Neural progenitor cell (in vitro differentiated cells): ENCODE data around the gene ATRN. TPM values are rescaled to one million over a fixed set of nuclear protein-coding genes. Genes with fewer than 3 reads are reported as not detected.

Experiments used
- DNase-seq: peaks from one replicate; pipeline ENCODE4 v3.0.0-alpha.2; 2016; ENCODE audit warnings: low spot score
- H2AFZ ChIP-seq: fragments of 200-600 bp; sonication (generic); replicated peaks from 2 replicates; pipeline ENCODE4 v1.6.1; 2016; ENCODE audit warnings: antibody characterized with exemption
- H3F3A ChIP-seq: fragments of 200-600 bp; sonication (generic); 2 replicates; pipeline ENCODE4 v1.6.1; 2016; ENCODE audit warnings: antibody characterized with exemption, low read depth
- H3K27ac ChIP-seq: fragments of 200-600 bp; sonication (generic); 2 replicates; pipeline ENCODE4 v1.5.1; 2016; ENCODE audit warnings: mild to moderate bottlenecking
- H3K27me3 ChIP-seq: fragments of 200-600 bp; sonication (generic); 2 replicates; pipeline ENCODE4 v1.6.1; 2016; ENCODE audit warnings: mild to moderate bottlenecking, moderate library complexity
- H3K36me3 ChIP-seq: fragments of 200-600 bp; sonication (generic); 2 replicates; pipeline ENCODE4 v1.5.1; 2016
- H3K4me1 ChIP-seq: fragments of 200-600 bp; sonication (generic); 2 replicates; pipeline ENCODE4 v1.6.1; 2016; ENCODE audit warnings: mixed run types
- H3K4me2 ChIP-seq: fragments of 200-600 bp; sonication (generic); 2 replicates; pipeline ENCODE4 v1.6.1; 2016
- H3K4me3 ChIP-seq: fragments of 200-600 bp; sonication (generic); 2 replicates; pipeline ENCODE4 v1.5.1; 2016
- H3K79me2 ChIP-seq: fragments of 200-600 bp; sonication (generic); 2 replicates; pipeline ENCODE4 v1.6.1; 2016; ENCODE audit warnings: low read depth
- H3K9ac ChIP-seq: fragments of 200-600 bp; sonication (generic); 2 replicates; pipeline ENCODE4 v1.6.1; 2016
- H3K9me3 ChIP-seq: fragments of 200-600 bp; sonication (generic); 2 replicates; pipeline ENCODE4 v1.5.1; 2016; ENCODE audit warnings: low read depth
- H4K20me1 ChIP-seq: fragments of 200-600 bp; sonication (generic); 2 replicates; pipeline ENCODE4 v1.6.1; 2016; ENCODE audit warnings: low read depth
- H3K27ac Mint-ChIP-seq: 3 replicates; pipeline ENCODE4 v1.8.0; 2021; ENCODE audit warnings: mixed read lengths
- H3K27me3 Mint-ChIP-seq: 2 replicates; pipeline ENCODE4 v1.8.0; 2022; ENCODE audit warnings: low read depth, mild to moderate bottlenecking, inconsistent platforms, moderate library complexity, mixed read lengths; ENCODE audit not compliant: insufficient read depth
- H3K36me3 Mint-ChIP-seq: 3 replicates; pipeline ENCODE4 v1.8.0; 2021; ENCODE audit warnings: mixed read lengths
- H3K4me1 Mint-ChIP-seq: 3 replicates; pipeline ENCODE4 v1.8.0; 2021; ENCODE audit warnings: mixed read lengths
- H3K4me3 Mint-ChIP-seq: 3 replicates; pipeline ENCODE4 v1.8.0; 2021; ENCODE audit warnings: mild to moderate bottlenecking, moderate library complexity, mixed read lengths
- H3K9me3 Mint-ChIP-seq: 3 replicates; pipeline ENCODE4 v1.8.0; 2020; ENCODE audit warnings: mixed read lengths
- CTCF ChIP-seq: fragments of 200-600 bp; sonication (generic); IDR thresholded peaks from 2 replicates; pipeline ENCODE4 v1.5.1; 2017; ENCODE audit warnings: antibody characterized with exemption, mild to moderate bottlenecking
- EZH2 ChIP-seq: fragments of 200-600 bp; sonication (generic); IDR thresholded peaks from 2 replicates; pipeline ENCODE4 v1.6.1; 2017; ENCODE audit warnings: antibody characterized with exemption, mild to moderate bottlenecking, moderate library complexity
- EZH2phosphoT487 ChIP-seq: fragments of 200-600 bp; sonication (generic); IDR thresholded peaks from 2 replicates; pipeline ENCODE4 v1.6.1; 2017; ENCODE audit warnings: antibody characterized with exemption
- total RNA-seq: library from RNA; depleted of rRNA; stranded (reverse); fragments of >200 nt; gene quantifications from 2 replicates; pipeline ENCODE4 v1.2.3, GENCODE V29; 2015; ENCODE audit warnings: low replicate concordance

ATRN gene
- total RNA-seq, 1 donor from 2014 or later: 36.8 TPM

DNA sequence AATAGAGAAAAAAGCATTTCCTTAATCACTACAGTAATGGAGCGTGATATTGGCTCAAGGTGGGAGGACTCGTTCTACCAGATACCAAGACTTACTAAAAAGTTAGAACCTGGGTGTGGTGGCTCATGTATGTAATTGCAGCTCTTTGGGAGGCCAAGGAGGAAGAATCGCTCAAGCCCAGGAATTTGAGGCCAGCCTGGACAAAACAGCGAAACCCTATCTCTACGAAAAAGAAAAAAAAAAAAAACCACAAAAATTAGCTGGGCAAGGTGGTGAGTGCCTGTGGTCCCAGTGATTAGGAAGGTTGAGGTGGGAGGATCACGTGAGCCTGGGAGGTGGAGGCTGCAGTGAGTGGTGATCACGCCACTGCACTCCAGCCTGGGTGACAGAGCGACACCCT lies 24.0 kb upstream of the ATRN start:
- Mint-ChIP-seq H3K27ac (no peak overlapping the region), H3K4me1 (peaks cover under 1% of the 10 kb centered on the region), H3K4me3 (no peak overlapping the region), H3K27me3 (peaks cover 9% of the 10 kb centered on the region), H3K9me3 (peaks cover 4% of the 10 kb centered on the region), H3K36me3 (no peaks in the 10 kb centered on the region)
- H3K4me1 ChIP-seq: peaks cover 17% of the 10 kb centered on the region
- no peak for DNase-seq
- H3K27ac ChIP-seq: no peak overlapping the region
- H4K20me1 ChIP-seq: no peaks in the 10 kb centered on the region
- no peaks in the 10 kb centered on the region for H3K79me2 ChIP-seq
- H3K4me2 ChIP-seq: no peak overlapping the region
- H3K36me3 ChIP-seq: no peaks in the 10 kb centered on the region
- no peak for TF ChIP-seq EZH2phosphoT487
- no peaks in the 10 kb centered on the region for H3K27me3 ChIP-seq
- no peak overlapping the region for H3K4me3 ChIP-seq
- H3F3A ChIP-seq: peaks cover 26% of the 10 kb centered on the region
- H3K9me3 ChIP-seq: no peaks in the 10 kb centered on the region
- no peak overlapping the region for H2AFZ ChIP-seq
- H3K9ac ChIP-seq: no peak overlapping the region

DNA sequence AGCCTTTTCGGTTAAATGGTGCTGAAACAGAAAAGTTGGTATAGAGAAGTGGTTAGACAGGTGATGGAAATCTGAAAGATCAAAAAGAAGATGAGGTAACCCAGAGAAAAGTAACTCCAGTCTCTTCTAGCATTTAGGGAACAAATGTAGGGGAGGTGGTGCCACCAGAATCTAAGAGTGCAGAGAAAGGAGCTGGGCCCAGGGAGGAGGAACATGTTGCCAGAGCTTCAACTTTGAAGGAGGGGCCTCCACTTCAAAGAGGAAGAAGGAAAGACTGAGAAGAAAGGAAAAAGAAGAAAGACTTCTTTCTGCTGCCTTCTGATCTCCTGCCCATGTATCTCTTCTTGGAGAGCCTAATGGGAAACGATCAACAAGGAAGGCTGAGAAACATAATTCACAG lies 23.5 kb upstream of the ATRN start:
- Histone ChIP-seq H3K4me2 (peak overlapping the region; percentile 1), H3K9ac (no peak overlapping the region), H2AFZ (peak overlapping the region; percentile 32), H3K36me3 (no peaks in the 10 kb centered on the region), H3K27me3 (no peaks in the 10 kb centered on the region), H3K9me3 (no peaks in the 10 kb centered on the region), H3K4me1 (peaks cover 22% of the 10 kb centered on the region), H3F3A (peaks cover 31% of the 10 kb centered on the region), H3K27ac (no peak overlapping the region), H3K79me2 (no peaks in the 10 kb centered on the region), H4K20me1 (no peaks in the 10 kb centered on the region), H3K4me3 (no peak overlapping the region)
- no peak for DNase-seq
- H3K27me3 Mint-ChIP-seq: peaks cover 15% of the 10 kb centered on the region
- H3K9me3 Mint-ChIP-seq: peaks cover 2% of the 10 kb centered on the region
- H3K4me3 Mint-ChIP-seq: no peak overlapping the region
- TF ChIP-seq EZH2 (no peak), EZH2phosphoT487 (no peak), CTCF (no peak)
- peaks cover 6% of the 10 kb centered on the region for H3K4me1 Mint-ChIP-seq
- H3K27ac Mint-ChIP-seq: no peak overlapping the region
- no peaks in the 10 kb centered on the region for H3K36me3 Mint-ChIP-seq

DNA sequence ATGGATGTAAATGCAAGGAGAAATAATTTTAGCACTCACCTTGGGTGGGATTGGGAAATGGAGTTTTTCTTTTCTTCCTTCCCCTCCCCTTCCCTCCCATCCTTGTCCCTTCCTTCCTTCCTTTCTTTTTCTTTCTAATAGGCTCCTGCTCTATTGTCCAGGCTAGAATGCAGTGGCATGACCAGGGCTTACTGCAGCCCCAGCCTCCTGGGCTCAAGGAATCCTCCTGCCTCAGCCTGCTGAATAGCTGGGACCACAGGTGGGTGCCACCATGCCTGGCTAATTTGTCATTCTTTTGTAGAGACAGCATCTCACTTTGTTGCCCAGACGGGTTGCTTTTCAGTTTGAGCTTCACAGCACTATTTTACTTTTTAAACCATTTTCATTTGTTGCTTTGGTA lies 21.5 kb upstream of the ATRN start:
- Mint-ChIP-seq H3K27me3 (peaks cover 14% of the 10 kb centered on the region), H3K27ac (no peak overlapping the region), H3K4me3 (no peak overlapping the region), H3K9me3 (peaks cover 2% of the 10 kb centered on the region), H3K36me3 (no peaks in the 10 kb centered on the region), H3K4me1 (peaks cover 21% of the 10 kb centered on the region)
- no peaks in the 10 kb centered on the region for H3K36me3 ChIP-seq
- H3K4me2 ChIP-seq: peak overlapping the region; percentile 9
- H3K4me3 ChIP-seq: no peak overlapping the region
- TF ChIP-seq EZH2: no peak
- no peak for TF ChIP-seq EZH2phosphoT487
- H3F3A ChIP-seq: peaks cover 45% of the 10 kb centered on the region
- no peak overlapping the region for H3K9ac ChIP-seq
- H3K9me3 ChIP-seq: no peaks in the 10 kb centered on the region
- H4K20me1 ChIP-seq: no peaks in the 10 kb centered on the region
- no peaks in the 10 kb centered on the region for H3K27me3 ChIP-seq
- no peaks in the 10 kb centered on the region for H3K79me2 ChIP-seq
- peak; percentile 86 for DNase-seq
- peaks cover 39% of the 10 kb centered on the region for H3K4me1 ChIP-seq
- H2AFZ ChIP-seq: no peak overlapping the region
- H3K27ac ChIP-seq: peak overlapping the region; percentile 68

GRCh38 chr20:3452136-3452535 lies 18.7 kb upstream of the ATRN start:
- Histone ChIP-seq H3K9me3 (no peaks in the 10 kb centered on the region), H3K79me2 (no peaks in the 10 kb centered on the region), H3K36me3 (no peaks in the 10 kb centered on the region), H3K27me3 (no peaks in the 10 kb centered on the region), H3K27ac (peak overlapping the region; percentile 51), H3K4me1 (peaks cover 43% of the 10 kb centered on the region), H3F3A (peaks cover 55% of the 10 kb centered on the region), H3K4me2 (peak overlapping the region; percentile 45), H3K9ac (no peak overlapping the region), H4K20me1 (no peaks in the 10 kb centered on the region), H2AFZ (no peak overlapping the region), H3K4me3 (no peak overlapping the region)
- H3K36me3 Mint-ChIP-seq: no peaks in the 10 kb centered on the region
- H3K27ac Mint-ChIP-seq: no peak overlapping the region
- peaks cover 8% of the 10 kb centered on the region for H3K27me3 Mint-ChIP-seq
- H3K9me3 Mint-ChIP-seq: peaks cover 2% of the 10 kb centered on the region
- TF ChIP-seq EZH2phosphoT487: no peak
- no peak for TF ChIP-seq EZH2
- no peak for TF ChIP-seq CTCF
- H3K4me1 Mint-ChIP-seq: peaks cover 28% of the 10 kb centered on the region
- H3K4me3 Mint-ChIP-seq: no peak overlapping the region
- no peak for DNase-seq
